ENCODE data around the gene PTPRG. TPM values are rescaled to one million over a fixed set of nuclear protein-coding genes. Genes with fewer than 3 reads are reported as not detected.
A peak's percentile ranks its signal among the peaks of the same experiment; 100 is the strongest.

The PTPRG gene
- total and polyA plus RNA-seq, 2 of the 13 experiments (the other 11 are each of a cell fraction or from before 2014, with no cell fraction given), result 8.0 to 25.3 TPM

- peak; percentile 27 for TF ChIP-seq ZNF781 (CRISPR knock-in tag; IDR thresholded peaks at IDR 0.05; ENCODE audit: borderline replicate concordance, not compliant biosample characterization)
- TF ChIP-seq FOXJ3 (CRISPR knock-in tag; IDR thresholded peaks at IDR 0.05; ENCODE audit: borderline replicate concordance), result peak; percentile 74; the same call in 1 of the 2 replicates
- no peak for TF ChIP-seq ZNF883 (CRISPR knock-in tag; IDR thresholded peaks at IDR 0.05; ENCODE audit: not compliant biosample characterization)
- TF ChIP-seq RXRA (CRISPR knock-in tag; IDR thresholded peaks at IDR 0.05), result peak; percentile 3; the same call in 1 of the 2 replicates
- peak in 1 of 2 experiments; percentile 66; a peak in 2 of 4 replicates for TF ChIP-seq KLF16 (CRISPR knock-in tag; IDR thresholded peaks at IDR 0.05)
- TF ChIP-seq YEATS2 (CRISPR knock-in tag; IDR thresholded peaks at IDR 0.05; ENCODE audit: borderline replicate concordance), result peak; percentile 32; the same call in 1 of the 2 replicates
- TF ChIP-seq RNF219 (CRISPR knock-in tag; IDR thresholded peaks at IDR 0.05), result peak; percentile 32; the same call in 1 of the 2 replicates
- TF ChIP-seq HOXD1 (CRISPR knock-in tag; IDR thresholded peaks at IDR 0.05), result no peak
- peak; percentile 62; the same call in 1 of the 2 replicates for TF ChIP-seq NFIC (IDR thresholded peaks at IDR 0.05; ENCODE audit: low read length)
- TF ChIP-seq ZBTB40 (IDR thresholded peaks at IDR 0.05), result no peak
- TF ChIP-seq ZBTB40 (CRISPR knock-in tag; IDR thresholded peaks at IDR 0.05), result peak; percentile 14; the same call in 1 of the 2 replicates
- TF ChIP-seq NFATC3 (CRISPR knock-in tag; IDR thresholded peaks at IDR 0.05), result no peak
- TF ChIP-seq CTCF (CRISPR knock-in tag; IDR thresholded peaks at IDR 0.05), result peak; percentile 22; the same call in 1 of the 2 replicates
- TF ChIP-seq HNRNPLL (IDR thresholded peaks at IDR 0.05; ENCODE audit: low read depth, low read length, poor library complexity, severe bottlenecking), result peak; percentile 67
- TF ChIP-seq GATAD1 (CRISPR knock-in tag; IDR thresholded peaks at IDR 0.05), result no peak; the same call in 1 of the 2 replicates
Measured at GRCh38 chr3:61560517-61561373, 626 bp upstream of the PTPRG start (continued).

Measured in HepG2 (cell line).